ENCODE data around the gene HPSE.

DNA sequence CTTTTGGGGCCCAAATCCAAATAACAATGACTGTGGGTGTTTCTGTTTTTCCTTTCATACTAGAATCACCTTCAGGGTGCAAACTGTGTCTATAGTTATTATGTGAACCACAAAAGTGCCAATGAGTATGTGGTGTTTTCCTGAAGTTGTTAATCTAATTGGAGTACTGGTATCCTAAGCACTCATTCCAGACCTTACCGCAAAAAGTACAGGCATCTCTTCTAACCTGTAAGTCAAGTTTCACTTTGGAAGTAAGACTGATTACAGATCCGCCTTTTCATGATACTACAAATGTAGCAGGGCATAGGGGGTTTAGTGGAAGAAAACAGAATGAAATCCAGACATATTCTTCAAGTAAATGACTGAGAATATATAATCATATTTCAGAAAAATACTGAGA, 66.2 kb downstream of the HPSE start:
- TF ChIP-seq, protein P1, sequence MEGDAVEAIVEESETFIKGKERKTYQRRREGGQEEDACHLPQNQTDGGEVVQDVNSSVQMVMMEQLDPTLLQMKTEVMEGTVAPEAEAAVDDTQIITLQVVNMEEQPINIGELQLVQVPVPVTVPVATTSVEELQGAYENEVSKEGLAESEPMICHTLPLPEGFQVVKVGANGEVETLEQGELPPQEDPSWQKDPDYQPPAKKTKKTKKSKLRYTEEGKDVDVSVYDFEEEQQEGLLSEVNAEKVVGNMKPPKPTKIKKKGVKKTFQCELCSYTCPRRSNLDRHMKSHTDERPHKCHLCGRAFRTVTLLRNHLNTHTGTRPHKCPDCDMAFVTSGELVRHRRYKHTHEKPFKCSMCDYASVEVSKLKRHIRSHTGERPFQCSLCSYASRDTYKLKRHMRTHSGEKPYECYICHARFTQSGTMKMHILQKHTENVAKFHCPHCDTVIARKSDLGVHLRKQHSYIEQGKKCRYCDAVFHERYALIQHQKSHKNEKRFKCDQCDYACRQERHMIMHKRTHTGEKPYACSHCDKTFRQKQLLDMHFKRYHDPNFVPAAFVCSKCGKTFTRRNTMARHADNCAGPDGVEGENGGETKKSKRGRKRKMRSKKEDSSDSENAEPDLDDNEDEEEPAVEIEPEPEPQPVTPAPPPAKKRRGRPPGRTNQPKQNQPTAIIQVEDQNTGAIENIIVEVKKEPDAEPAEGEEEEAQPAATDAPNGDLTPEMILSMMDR (conservative IDR thresholded peaks at IDR 0.05; ENCODE audit: low read depth in 2 of 2) = no peak
- TF ChIP-seq JUNB (IDR thresholded peaks at IDR 0.05; ENCODE audit: unreplicated experiment) = no peak
- TF ChIP-seq EZH2 (IDR thresholded peaks at IDR 0.05; ENCODE audit: low read depth, unreplicated experiment) = no peak

Data from GM23338 (cell line).